Ovary (tissue), 9 donors: Measurements from ENCODE around the gene EMP2. TPM values are rescaled to one million over a fixed set of nuclear protein-coding genes. Genes with fewer than 3 reads are reported as not detected.
A peak's percentile ranks its signal among the peaks of the same experiment; 100 is the strongest.

Experiments used
- DNase-seq, 5 donors: peaks; one replicate each; pipeline ENCODE4 v3.0.0-alpha.2; 2019 to 2020
- H3K27ac ChIP-seq, 2 donors: fragments of 200-600 bp; one replicate each; pipeline versions ENCODE4 v1.5.1 to v1.8.0; 2019 to 2022
- H3K27me3 ChIP-seq: fragments of 200-600 bp; one replicate; pipeline ENCODE4 v1.8.0; 2022
- H3K36me3 ChIP-seq: fragments of 200-600 bp; sonication (generic); one replicate; pipeline ENCODE4 v1.5.1; 2019
- H3K4me1 ChIP-seq: one replicate; pipeline ENCODE4 v1.8.1; 2013; ENCODE audit warnings: mild to moderate bottlenecking, moderate library complexity; ENCODE audit not compliant: insufficient read depth
- H3K4me3 ChIP-seq: fragments of 200-600 bp; sonication (generic); one replicate; pipeline ENCODE4 v1.5.1; 2017
- H3K9me3 ChIP-seq, 2 donors: fragments of 200-600 bp in 1 of 2; sonication (generic) in 1 of 2; one replicate each; pipeline versions ENCODE4 v1.5.1 to v1.8.1; 2013 to 2019; ENCODE audit warnings: mild to moderate bottlenecking in 1 of 2, moderate library complexity in 1 of 2
- EP300 ChIP-seq: sonication (generic); formaldehyde crosslinking; IDR thresholded peaks from one replicate; pipeline ENCODE4 v1.6.1; 2017; ENCODE audit warnings: antibody characterized with exemption
- POLR2A ChIP-seq: fragments of 450-650 bp; IDR thresholded peaks from one replicate; pipeline ENCODE4 v1.6.1; 2017; ENCODE audit warnings: antibody characterized with exemption, mild to moderate bottlenecking, moderate library complexity
- WGBS, 3 donors: extraction: QIAGEN DNeasy Blood & Tissue Kit in 1 of 3; methylation state at CpG; one replicate each; pipeline versions ENCODE4 v1.1.5 to v1.1.7; 2013 to 2017; 5-methylcytosine and 5-hydroxymethylcytosine counted together
- intact Hi-C, 4 donors: fragments of 100-400 bp; cut with DNase I; formaldehyde crosslinking; loops; one replicate each; pipeline versions ENCODE4 v1.11.0 to v1.15.1; 2022 to 2023
- polyA plus RNA-seq, 2 donors: library from polyadenylated mRNA; stranded (reverse); fragments of 200-250 nt in 1 of 2; fragments of 350-450 nt in 1 of 2; fragmentation: Illumina TruSeq in 1 of 2; extraction: RNeasy Lipid Tissue Mini Kit (QIAGEN cat#74804) in 1 of 2; gene quantifications; one replicate each; pipeline ENCODE4 v1.2.3, GENCODE V29; 2013 to 2014
- total RNA-seq, 7 donors: library from RNA; depleted of rRNA in 2 of 7; stranded (reverse); fragments of >200 nt in 2 of 7; fragmentation: NEBNext Ultra II Directional in 3 of 7; extraction: Animal tissue kit (Norgen Biotek cat#: 25700) in 3 of 7; gene quantifications; one replicate each; pipeline versions ENCODE4 v1.1.0 to v1.2.4, GENCODE V29; 2016 to 2023
- TF ChIP-seq, protein P1 (sequence below), 3 donors: fragments of 450-650 bp in 2 of 3; fragments of 200-600 bp in 1 of 3; IDR thresholded peaks; one replicate each; pipeline versions ENCODE4 v1.5.1 to v1.8.0; 2016 to 2022; ENCODE audit warnings: antibody characterized with exemption in 3 of 3, mild to moderate bottlenecking in 1 of 3
- donor health status: DM: no; HTN: no; CAD: no; lungs with moderate emphysema.
- donor health status: DM: no; HTN: no; CAD: no.
- donor health status: Bipolar disorder and iron deficiency.
- donor health status: DM: yes; HTN: yes; CAD: no.
- donor health status: DM: no; HTN: no; CAD: no.
- donor health status: DM: yes; HTN: yes; CAD: no.

The EMP2 gene
- total and polyA plus RNA-seq, 9 donors, result 38.9 to 114 (median 83.0) TPM

DNA sequence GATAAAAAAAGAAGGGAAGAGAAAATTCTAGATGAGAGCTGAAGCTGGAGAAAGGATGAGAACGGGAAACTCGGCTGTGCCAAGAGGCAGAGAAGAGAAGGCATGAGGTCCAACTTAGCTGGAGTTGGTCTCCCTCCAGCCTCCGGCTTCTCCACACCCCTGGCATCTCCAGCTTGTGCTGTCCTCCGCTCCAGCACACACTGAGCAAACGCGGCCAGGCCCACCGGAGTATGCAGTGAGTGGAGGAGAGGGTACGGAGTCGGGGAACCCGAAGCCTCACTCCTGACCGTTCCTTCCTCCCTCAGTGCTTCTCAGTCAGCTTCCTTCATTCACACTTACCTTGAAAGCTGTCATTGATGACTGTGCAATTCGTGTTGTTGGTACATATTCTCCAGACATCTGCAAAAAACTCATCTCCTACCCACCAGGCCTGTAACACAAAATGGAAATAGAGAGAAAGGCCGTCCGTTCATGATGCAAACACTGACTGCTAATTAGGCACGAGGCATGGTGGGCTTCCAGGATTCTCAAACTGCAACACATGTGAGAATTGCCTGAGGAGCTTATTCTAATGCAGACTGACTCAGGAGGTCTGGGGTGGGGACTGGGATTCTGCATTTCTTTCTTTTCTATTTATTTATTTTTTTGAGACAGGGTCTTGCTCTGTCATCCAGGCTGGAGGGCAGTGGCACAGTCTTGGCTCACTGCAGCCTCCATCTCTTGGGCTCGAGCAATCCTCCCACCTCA, 37.0 kb downstream of the EMP2 start:
- TF ChIP-seq EP300 (no peak), POLR2A (no peak)
- TF ChIP-seq, protein P1, sequence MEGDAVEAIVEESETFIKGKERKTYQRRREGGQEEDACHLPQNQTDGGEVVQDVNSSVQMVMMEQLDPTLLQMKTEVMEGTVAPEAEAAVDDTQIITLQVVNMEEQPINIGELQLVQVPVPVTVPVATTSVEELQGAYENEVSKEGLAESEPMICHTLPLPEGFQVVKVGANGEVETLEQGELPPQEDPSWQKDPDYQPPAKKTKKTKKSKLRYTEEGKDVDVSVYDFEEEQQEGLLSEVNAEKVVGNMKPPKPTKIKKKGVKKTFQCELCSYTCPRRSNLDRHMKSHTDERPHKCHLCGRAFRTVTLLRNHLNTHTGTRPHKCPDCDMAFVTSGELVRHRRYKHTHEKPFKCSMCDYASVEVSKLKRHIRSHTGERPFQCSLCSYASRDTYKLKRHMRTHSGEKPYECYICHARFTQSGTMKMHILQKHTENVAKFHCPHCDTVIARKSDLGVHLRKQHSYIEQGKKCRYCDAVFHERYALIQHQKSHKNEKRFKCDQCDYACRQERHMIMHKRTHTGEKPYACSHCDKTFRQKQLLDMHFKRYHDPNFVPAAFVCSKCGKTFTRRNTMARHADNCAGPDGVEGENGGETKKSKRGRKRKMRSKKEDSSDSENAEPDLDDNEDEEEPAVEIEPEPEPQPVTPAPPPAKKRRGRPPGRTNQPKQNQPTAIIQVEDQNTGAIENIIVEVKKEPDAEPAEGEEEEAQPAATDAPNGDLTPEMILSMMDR (IDR thresholded peaks at IDR 0.05), result no peak
- H3K27me3 ChIP-seq, result no peaks in the 10 kb centered on the region
- no peaks in the 10 kb centered on the region for H3K9me3 ChIP-seq
- H3K27ac ChIP-seq, result no peak overlapping the region
- H3K36me3 ChIP-seq, result no peaks in the 10 kb centered on the region
- WGBS, 3 donors, result 87 to 90% (median 88%) methylated on average over 16 of the region's 16 CpGs
- intact Hi-C loops, result loop anchor here in 1 of 4 donors (5.0 kb wide), 1 partner anchor 34 kb away; no protein-coding TSS in a partner anchor
- H3K4me3 ChIP-seq, result no peak overlapping the region
- DNase-seq, result no peak
- H3K4me1 ChIP-seq, result peaks cover 16% of the 10 kb centered on the region

DNA sequence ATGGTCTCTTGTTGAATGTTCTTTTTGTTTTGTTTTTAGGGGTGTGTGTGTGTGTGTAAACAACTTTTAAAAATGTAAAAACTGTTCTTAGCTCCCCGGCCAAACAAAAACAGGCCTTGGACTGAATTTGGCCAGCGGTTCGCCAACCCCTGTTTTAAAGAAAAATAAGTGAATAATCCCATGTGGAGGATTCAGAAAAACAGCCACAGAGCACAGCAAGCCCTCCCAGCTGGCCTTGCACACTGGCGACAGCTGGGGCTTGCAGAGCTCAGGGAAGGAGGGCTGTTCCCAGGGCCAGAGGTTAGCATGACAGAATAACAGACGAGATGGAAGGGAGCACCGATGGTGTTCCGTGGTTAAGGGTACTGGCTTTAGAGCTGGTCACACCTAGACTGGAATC, 39.0 kb downstream of the EMP2 start:
- peak; percentile 29 to 73 (median 50) for DNase-seq
- intact Hi-C loops, result loop anchor here in 1 of 4 donors (5.0 kb wide), 1 partner anchor 36 kb away; no protein-coding TSS in a partner anchor
- no peaks in the 10 kb centered on the region for H3K36me3 ChIP-seq
- no peaks in the 10 kb centered on the region for H3K9me3 ChIP-seq
- H3K27ac ChIP-seq, result peak overlapping the region in 1 of 2 donors; percentile 74
- H3K4me1 ChIP-seq, result peaks cover 16% of the 10 kb centered on the region
- H3K27me3 ChIP-seq, result no peaks in the 10 kb centered on the region
- no peak overlapping the region for H3K4me3 ChIP-seq
- WGBS, 3 donors, result 7 to 23% (median 13%) methylated on average over 7 of the region's 7 CpGs
- TF ChIP-seq POLR2A (no peak), EP300 (no peak)
- TF ChIP-seq, protein P1 (IDR thresholded peaks at IDR 0.05), result no peak

DNA sequence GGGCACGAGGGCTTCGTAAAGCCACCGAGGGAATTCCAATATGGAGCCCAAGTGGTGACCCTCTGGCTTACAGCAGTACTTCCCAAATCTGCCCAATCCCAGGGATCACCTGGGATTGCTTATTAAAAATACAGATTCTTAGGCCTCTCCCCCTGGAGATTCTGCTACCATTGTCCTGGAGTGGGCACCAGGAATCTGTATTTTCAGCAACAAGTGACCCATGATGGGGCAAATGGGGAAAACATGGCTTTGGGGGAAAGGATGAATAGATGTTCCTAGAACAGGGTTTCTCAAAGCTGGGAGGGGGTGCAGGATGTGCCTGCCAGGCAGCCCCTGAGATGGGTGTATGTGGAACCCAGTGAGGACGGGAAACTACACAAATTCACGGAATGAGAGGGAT, 40.6 kb downstream of the EMP2 start:
- WGBS, 3 donors, result 95 to 98% (median 96%) methylated on average over 5 of the region's 5 CpGs
- TF ChIP-seq, protein P1 (IDR thresholded peaks at IDR 0.05), result no peak
- no peak for TF ChIP-seq EP300
- TF ChIP-seq POLR2A, result no peak
- Histone ChIP-seq H3K27me3 (no peaks in the 10 kb centered on the region), H3K4me1 (peaks cover 16% of the 10 kb centered on the region), H3K9me3 (no peaks in the 10 kb centered on the region), H3K4me3 (no peak overlapping the region), H3K36me3 (no peaks in the 10 kb centered on the region), H3K27ac (no peak overlapping the region)
- DNase-seq, result no peak
- intact Hi-C loops, result loop anchor here in 1 of 4 donors (5.0 kb wide), 1 partner anchor 38 kb away; no protein-coding TSS in a partner anchor

DNA sequence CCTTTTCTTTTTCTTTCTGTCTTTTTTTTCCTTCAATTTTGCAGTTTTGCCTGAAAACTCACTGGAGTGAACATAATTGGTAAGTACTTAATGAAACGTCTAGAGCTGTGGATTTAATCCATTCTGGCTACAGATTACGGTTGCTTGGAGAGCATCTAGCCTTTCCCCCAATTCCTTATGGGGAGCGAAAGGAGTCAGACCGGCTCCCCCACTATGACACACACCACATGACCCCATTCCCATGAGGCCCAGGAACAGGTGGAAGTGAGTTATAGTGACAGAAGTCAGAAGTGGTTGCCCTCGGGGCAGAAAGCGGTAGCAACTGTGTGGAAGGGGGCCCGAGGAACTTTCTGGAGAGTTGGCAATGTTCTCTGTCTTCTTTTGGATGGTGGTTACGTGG, 41.2 kb downstream of the EMP2 start:
- TF ChIP-seq EP300 (no peak), POLR2A (no peak)
- TF ChIP-seq, protein P1 (IDR thresholded peaks at IDR 0.05), result no peak
- intact Hi-C loops, result no loop called here
- Histone ChIP-seq H3K4me1 (peaks cover 16% of the 10 kb centered on the region), H3K4me3 (no peak overlapping the region), H3K36me3 (no peaks in the 10 kb centered on the region), H3K27ac (no peak overlapping the region), H3K27me3 (no peaks in the 10 kb centered on the region), H3K9me3 (no peaks in the 10 kb centered on the region)
- peak in 1 of 5 donors; percentile 26 for DNase-seq
- WGBS, 3 donors, result 41 to 53% (median 49%) methylated on average over 8 of the region's 8 CpGs
